Inflammatory macrophage treated with lipopolysaccharide for 4 hours (primary cell): Measurements from ENCODE around the gene PATJ.
"Not testable (repeated sequence)": the region's sequence is repeated elsewhere in the genome, so short reads cannot be mapped to it uniquely, and the experiment has no call there.

Experiments
- DNase-seq: peaks from one replicate; pipeline ENCODE4 v3.0.0-alpha.2; 2020

Gene PATJ

GRCh38 chr1:61749574-61749973 lies 7.3 kb downstream of the PATJ start:
- DNase-seq, result no peak

GRCh38 chr1:61752921-61753389 lies 10.7 kb downstream of the PATJ start:
- DNase-seq, result no peak

- DNase-seq, result no peak
These were observed 11.8 kb downstream of the PATJ start for GRCh38 chr1:61753998-61754508.

GRCh38 chr1:61754545-61754944 lies 12.3 kb downstream of the PATJ start:
- DNase-seq, result no peak

GRCh38 chr1:61756773-61757172 lies 14.5 kb downstream of the PATJ start:
- DNase-seq, result no peak

- no peak for DNase-seq
These were observed 15.7 kb downstream of the PATJ start for GRCh38 chr1:61757950-61758349.

- DNase-seq, result no peak
These were observed 27.9 kb downstream of the PATJ start for GRCh38 chr1:61770131-61770530.

- DNase-seq, result no peak
These were observed 33.8 kb downstream of the PATJ start for GRCh38 chr1:61776091-61776490.

- DNase-seq, result no peak
These were observed 37.0 kb downstream of the PATJ start for GRCh38 chr1:61779231-61779630.

GRCh38 chr1:61781151-61781550 lies 38.9 kb downstream of the PATJ start:
- no peak for DNase-seq

- no peak for DNase-seq
These were observed 40.5 kb downstream of the PATJ start for GRCh38 chr1:61782771-61783170.

- no peak for DNase-seq
These were observed 42.4 kb downstream of the PATJ start for GRCh38 chr1:61784726-61785125.

- DNase-seq, result no peak
These were observed 48.6 kb downstream of the PATJ start for GRCh38 chr1:61790837-61791236.

GRCh38 chr1:61797045-61797755 lies 54.9 kb downstream of the PATJ start:
- no peak for DNase-seq

- not testable (repeated sequence) for DNase-seq
These were observed 58.8 kb downstream of the PATJ start for GRCh38 chr1:61801047-61801446.

- DNase-seq, result no peak
These were observed 65.4 kb downstream of the PATJ start for GRCh38 chr1:61807606-61808140.

- no peak for DNase-seq
These were observed 66.0 kb downstream of the PATJ start for GRCh38 chr1:61808321-61808720.

- DNase-seq, result no peak
These were observed 66.7 kb downstream of the PATJ start for GRCh38 chr1:61808968-61809367.

- DNase-seq, result peak; percentile 32
These were observed 70.6 kb downstream of the PATJ start for GRCh38 chr1:61812916-61813315.

- DNase-seq, result peak; percentile 37
These were observed 73.9 kb downstream of the PATJ start for GRCh38 chr1:61816191-61816590.

GRCh38 chr1:61818992-61819391 lies 76.7 kb downstream of the PATJ start:
- DNase-seq, result no peak

- DNase-seq, result no peak
These were observed 77.1 kb downstream of the PATJ start for GRCh38 chr1:61819421-61819820.

GRCh38 chr1:61825393-61825792 lies 83.1 kb downstream of the PATJ start:
- no peak for DNase-seq

- peak; percentile 83 for DNase-seq
These were observed 86.5 kb downstream of the PATJ start for GRCh38 chr1:61828805-61829204.

GRCh38 chr1:61836649-61837048 lies 94.4 kb downstream of the PATJ start:
- no peak for DNase-seq
